ENCODE results near the gene TOMM34. TPM values are rescaled to one million over a fixed set of nuclear protein-coding genes. Genes with fewer than 3 reads are reported as not detected.

Gene TOMM34
- total and polyA plus RNA-seq, 9 of the 15 experiments (the other 6 are each of a cell fraction or from before 2014, with no cell fraction given), result 18.1 to 69.4 (median 41.7) TPM

GRCh38 chr20:44960103-44960852, at the start of gene TOMM34 (continued):
- TF ChIP-seq ETV6 (IDR thresholded peaks at IDR 0.05; ENCODE audit: borderline replicate concordance in 1 of 2, low read depth in 2 of 2, low read length in 1 of 2), result no peak
- TF ChIP-seq ETV6 (CRISPR knock-in tag; IDR thresholded peaks at IDR 0.05; ENCODE audit: borderline replicate concordance), result no peak; the same call in 1 of the 2 replicates
- no peak for TF ChIP-seq MTA1 (IDR thresholded peaks at IDR 0.05; ENCODE audit: borderline replicate concordance)
- peak; percentile 89 for TF ChIP-seq EP400 (IDR thresholded peaks at IDR 0.05)
- TF ChIP-seq TAL1 (IDR thresholded peaks at IDR 0.05), result peak; percentile 19; the same call in 1 of the 2 replicates
- TF ChIP-seq RBM22 (IDR thresholded peaks at IDR 0.05; ENCODE audit: low read depth, low read length, poor library complexity, severe bottlenecking), result no peak
- peak; percentile 78 for TF ChIP-seq MTA3 (IDR thresholded peaks at IDR 0.05; ENCODE audit: borderline replicate concordance)
- peak; percentile 26; the same call in 1 of the 2 replicates for TF ChIP-seq ZNF175 (CRISPR knock-in tag; IDR thresholded peaks at IDR 0.05; ENCODE audit: low read depth)
- TF ChIP-seq HDAC3 (IDR thresholded peaks at IDR 0.05; ENCODE audit: borderline replicate concordance, partially characterized antibody), result peak; percentile 39
- peak; percentile 50; the same call in 1 of the 2 replicates for TF ChIP-seq PML (IDR thresholded peaks at IDR 0.05; ENCODE audit: low read length)
- peak; percentile 15 for TF ChIP-seq FIP1L1 (IDR thresholded peaks at IDR 0.05; ENCODE audit: low read depth, low read length, poor library complexity, severe bottlenecking)
- peak; percentile 62; the same call in 1 of the 2 replicates for TF ChIP-seq SMARCE1 (IDR thresholded peaks at IDR 0.05)
- TF ChIP-seq ADNP (tag; IDR thresholded peaks at IDR 0.05), result no peak
- TF ChIP-seq KAT7 (CRISPR knock-in tag; IDR thresholded peaks at IDR 0.05; ENCODE audit: borderline replicate concordance), result no peak
- TF ChIP-seq RBBP5 (IDR thresholded peaks at IDR 0.05; ENCODE audit: borderline replicate concordance, insufficient read depth, low read length, poor library complexity, severe bottlenecking), result peak; percentile 88
- peak; percentile 62; the same call in 1 of the 2 replicates for TF ChIP-seq RB1 (IDR thresholded peaks at IDR 0.05; ENCODE audit: low read depth)
- 0 out of 4 replicates have a peak, but pooled peaks of 1 of the 2 experiments have one; percentile 43 for TF ChIP-seq SRF (CRISPR knock-in tag; IDR thresholded peaks at IDR 0.05)
- no peak for TF ChIP-seq HNRNPK (IDR thresholded peaks at IDR 0.05; ENCODE audit: low read depth, low read length, poor library complexity, severe bottlenecking)
- TF ChIP-seq ZBTB7A (IDR thresholded peaks at IDR 0.05; ENCODE audit: borderline replicate concordance, control insufficient read depth, low read depth, low read length), result peak; percentile 44; the same call in 1 of the 2 replicates
- peak in 1 of 2 experiments; percentile 17; a peak in 1 of 4 replicates for TF ChIP-seq ZMIZ1 (IDR thresholded peaks at IDR 0.05; ENCODE audit: low read depth in 2 of 2, low read length in 2 of 2)
- TF ChIP-seq ZNF124 (CRISPR knock-in tag; IDR thresholded peaks at IDR 0.05), result no peak
- no peak for TF ChIP-seq ZNF384 (IDR thresholded peaks at IDR 0.05; ENCODE audit: low read depth, low read length)
- TF ChIP-seq GABPB2 (CRISPR knock-in tag; conservative IDR thresholded peaks at IDR 0.05), result no peak
